Inflammatory macrophage treated with lipopolysaccharide for 1 hour (primary cell): ENCODE data around the gene LORICRIN.

Source experiments
- DNase-seq, 2 donors: peaks; one replicate each; pipeline ENCODE4 v3.0.0-alpha.2; 2020 to 2022

LORICRIN gene

DNA sequence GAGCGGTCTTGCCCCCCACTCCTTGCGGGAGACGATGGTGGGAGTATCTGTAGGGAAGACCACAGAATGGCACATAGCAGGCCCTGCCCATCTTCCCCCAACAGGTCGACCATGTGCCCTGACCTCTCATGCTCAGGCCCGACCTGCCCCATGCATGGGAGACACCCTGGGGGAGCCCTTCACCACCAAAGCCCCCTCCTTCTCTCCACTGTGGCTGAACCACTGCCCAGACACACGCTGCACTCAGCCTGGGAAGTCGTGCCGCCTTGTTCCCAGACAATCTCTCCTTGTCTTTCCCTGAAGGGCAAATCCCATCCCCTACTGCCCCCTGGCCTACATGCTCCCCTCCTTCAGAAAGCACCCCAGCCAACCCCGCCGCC is 47.7 kb downstream of the LORICRIN start:
- no peak for DNase-seq

GRCh38 chr1:153308540-153308939 is 49.1 kb downstream of the LORICRIN start:
- DNase-seq = no peak

- DNase-seq = no peak
These were observed 50.0 kb downstream of the LORICRIN start for GRCh38 chr1:153309441-153309840.

GRCh38 chr1:153310526-153310925 is 51.0 kb downstream of the LORICRIN start:
- DNase-seq = no peak
